Esophagus squamous epithelium (tissue), 4 donors: Measurements from ENCODE around the gene HECTD4.

ENCODE experiments used
- CTCF ChIP-seq, 6 experiments: fragments of 450-650 bp in 4 of 6; fragments of 200-600 bp in 2 of 6; sonication (generic) in 2 of 6; IDR thresholded peaks; one replicate each; pipeline ENCODE4 v1.5.1; 2016 to 2019; ENCODE audit warnings: antibody characterized with exemption in 6 of 6, mild to moderate bottlenecking in 4 of 6, moderate library complexity in 4 of 6
- POLR2A ChIP-seq, 4 donors: fragments of 450-650 bp; IDR thresholded peaks; one replicate each; pipeline ENCODE4 v1.6.1; 2017; ENCODE audit warnings: antibody characterized with exemption in 4 of 4, mild to moderate bottlenecking in 4 of 4, moderate library complexity in 3 of 4

- TF ChIP-seq CTCF (IDR thresholded peaks at IDR 0.05) (no peak), POLR2A (IDR thresholded peaks at IDR 0.05) (no peak)
Measured at GRCh38 chr12:112382866-112383265, 635 bp upstream of the HECTD4 start.
